Measurements from ENCODE around the gene TRIM24.
A peak's percentile ranks its signal among the peaks of the same experiment; 100 is the strongest.

TRIM24 gene

DNA sequence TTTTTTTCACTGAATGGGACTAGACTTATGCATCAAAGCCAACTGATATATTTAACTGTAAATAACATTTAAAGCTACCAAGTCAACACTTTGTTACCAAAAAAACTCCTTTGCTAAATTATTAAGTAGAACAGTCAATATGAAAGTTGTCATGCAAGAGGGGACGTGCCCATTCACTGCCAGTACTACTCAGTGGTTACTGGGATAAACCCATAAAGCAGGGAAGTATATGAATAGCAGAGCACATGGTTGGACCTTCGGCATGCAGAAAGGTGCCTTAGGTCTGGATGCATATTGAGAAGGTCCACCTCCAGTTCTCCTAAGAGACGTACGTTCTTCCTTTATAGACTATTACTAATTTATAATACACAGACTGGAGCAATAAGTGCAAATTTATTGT is 121.0 kb downstream of the TRIM24 start:
- Mint-ChIP-seq H3K36me3 (ENCODE audit: insufficient read depth) (peaks cover 43% of the 10 kb centered on the region), H3K9me3 (no peaks in the 10 kb centered on the region), H3K27me3 (no peaks in the 10 kb centered on the region), H3K27ac (ENCODE audit: low read depth) (no peak overlapping the region), H3K4me3 (no peak overlapping the region), H3K4me1 (no peaks in the 10 kb centered on the region)
- no peak for ATAC-seq (replicated peaks; ENCODE audit: extremely low read depth, poor library complexity, severe bottlenecking)
- no peak for DNase-seq (ENCODE audit: low spot score in 2 of 2)

DNA sequence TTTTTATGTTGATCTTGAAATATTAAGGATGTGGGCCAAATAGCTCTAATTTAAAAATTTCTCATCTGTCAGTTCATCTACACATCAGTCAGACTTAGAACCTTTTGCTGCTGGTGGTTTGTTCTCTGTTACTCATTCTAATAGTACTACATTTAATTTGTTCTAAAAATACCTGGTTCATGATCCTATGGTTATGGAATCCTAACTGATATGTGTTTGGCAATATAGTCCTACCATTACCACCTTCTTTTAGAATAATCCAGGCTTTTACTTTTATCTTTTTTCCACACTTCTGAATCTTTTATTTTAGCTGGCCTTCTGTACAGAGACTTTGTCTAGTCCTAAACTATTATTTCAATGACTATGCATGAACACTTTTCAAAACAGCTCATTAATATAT is 124.2 kb downstream of the TRIM24 start:
- Mint-ChIP-seq H3K4me3 (no peak overlapping the region), H3K4me1 (no peaks in the 10 kb centered on the region), H3K36me3 (ENCODE audit: insufficient read depth) (peaks cover 35% of the 10 kb centered on the region), H3K9me3 (no peaks in the 10 kb centered on the region), H3K27me3 (no peaks in the 10 kb centered on the region), H3K27ac (ENCODE audit: low read depth) (no peak overlapping the region)
- ATAC-seq (replicated peaks; ENCODE audit: extremely low read depth, poor library complexity, severe bottlenecking) (no peak), DNase-seq (ENCODE audit: low spot score in 2 of 2) (no peak)

DNA sequence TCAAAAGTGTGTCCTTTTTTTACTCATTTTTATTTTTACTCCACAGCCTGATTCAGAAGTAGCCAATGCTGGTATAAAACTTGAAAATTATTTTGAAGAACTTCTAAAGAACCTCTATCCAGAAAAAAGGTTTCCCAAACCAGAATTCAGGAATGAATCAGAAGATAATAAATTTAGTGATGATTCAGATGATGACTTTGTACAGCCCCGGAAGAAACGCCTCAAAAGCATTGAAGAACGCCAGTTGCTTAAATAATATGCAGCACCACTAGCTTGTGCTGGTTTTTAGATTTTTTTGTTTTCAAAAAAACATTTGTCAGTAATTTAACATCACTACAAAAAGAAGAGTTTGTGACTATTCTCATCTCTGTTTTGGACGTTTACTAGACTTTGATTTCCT is 124.6 kb downstream of the TRIM24 start:
- Mint-ChIP-seq H3K4me3 (no peak overlapping the region), H3K27ac (ENCODE audit: low read depth) (no peak overlapping the region), H3K36me3 (ENCODE audit: insufficient read depth) (peaks cover 32% of the 10 kb centered on the region), H3K27me3 (no peaks in the 10 kb centered on the region), H3K9me3 (no peaks in the 10 kb centered on the region), H3K4me1 (no peaks in the 10 kb centered on the region)
- no peak for ATAC-seq (replicated peaks; ENCODE audit: extremely low read depth, poor library complexity, severe bottlenecking)
- no peak for DNase-seq (ENCODE audit: low spot score in 2 of 2)

GRCh38 chr7:138585283-138585993 is 125.4 kb downstream of the TRIM24 start:
- H3K9me3 Mint-ChIP-seq, result no peaks in the 10 kb centered on the region
- H3K36me3 Mint-ChIP-seq (ENCODE audit: insufficient read depth), result peaks cover 30% of the 10 kb centered on the region
- DNase-seq (ENCODE audit: low spot score in 2 of 2) (no peak), ATAC-seq (replicated peaks; ENCODE audit: extremely low read depth, poor library complexity, severe bottlenecking) (no peak)
- H3K27me3 Mint-ChIP-seq, result no peaks in the 10 kb centered on the region
- H3K27ac Mint-ChIP-seq (ENCODE audit: low read depth), result no peak overlapping the region
- no peak overlapping the region for H3K4me3 Mint-ChIP-seq
- no peaks in the 10 kb centered on the region for H3K4me1 Mint-ChIP-seq

DNA sequence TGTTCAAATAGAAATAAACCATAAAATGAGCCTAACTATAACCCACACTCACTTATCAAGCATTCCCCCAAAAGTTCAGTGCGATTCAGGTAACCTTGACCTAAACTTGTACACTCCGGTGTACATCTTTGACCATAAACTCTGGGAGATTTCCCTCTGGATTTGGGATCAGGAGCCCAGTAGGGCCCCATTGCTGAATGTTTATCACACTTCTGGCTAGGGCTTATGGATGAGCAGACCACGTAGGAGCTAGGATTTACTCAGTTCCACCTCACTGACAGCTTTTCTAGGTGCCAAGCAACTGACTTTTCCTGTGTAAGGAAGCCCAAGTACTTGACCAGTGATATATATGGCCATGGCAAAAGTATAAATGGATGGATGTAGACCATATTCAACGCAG is 127.4 kb downstream of the TRIM24 start:
- Mint-ChIP-seq H3K4me1 (no peaks in the 10 kb centered on the region), H3K27me3 (no peaks in the 10 kb centered on the region), H3K36me3 (ENCODE audit: insufficient read depth) (peaks cover 23% of the 10 kb centered on the region), H3K27ac (ENCODE audit: low read depth) (no peak overlapping the region), H3K9me3 (no peaks in the 10 kb centered on the region), H3K4me3 (no peak overlapping the region)
- no peak for DNase-seq (ENCODE audit: low spot score in 2 of 2)
- no peak for ATAC-seq (replicated peaks; ENCODE audit: extremely low read depth, poor library complexity, severe bottlenecking)

GRCh38 chr7:138588986-138589385 is 128.9 kb downstream of the TRIM24 start:
- Mint-ChIP-seq H3K27me3 (no peaks in the 10 kb centered on the region), H3K36me3 (ENCODE audit: insufficient read depth) (peaks cover 14% of the 10 kb centered on the region), H3K27ac (ENCODE audit: low read depth) (no peak overlapping the region), H3K4me3 (no peak overlapping the region), H3K4me1 (no peaks in the 10 kb centered on the region), H3K9me3 (no peaks in the 10 kb centered on the region)
- no peak for DNase-seq (ENCODE audit: low spot score in 2 of 2)
- no peak for ATAC-seq (replicated peaks; ENCODE audit: extremely low read depth, poor library complexity, severe bottlenecking)

DNA sequence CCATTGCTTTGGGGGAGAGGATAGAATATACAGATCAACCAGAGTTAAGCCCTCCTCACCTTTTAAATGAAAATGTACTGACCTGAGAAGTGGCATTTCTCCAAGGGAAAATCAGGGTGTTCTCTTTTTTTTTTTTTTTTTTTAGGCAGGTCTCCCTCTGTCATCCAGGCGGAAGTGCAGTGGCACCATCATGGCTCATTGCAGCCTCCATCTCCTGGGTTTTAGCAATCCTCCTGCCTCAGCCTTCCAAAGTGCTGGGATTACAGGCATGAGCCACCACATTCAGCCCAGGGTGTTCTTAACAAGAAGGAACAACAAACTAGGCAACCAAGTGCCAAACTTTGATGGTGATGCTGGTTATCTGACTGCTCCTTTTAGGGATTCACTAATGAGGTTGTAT is 130.1 kb downstream of the TRIM24 start:
- Mint-ChIP-seq H3K36me3 (ENCODE audit: insufficient read depth) (peaks cover 9% of the 10 kb centered on the region), H3K4me3 (no peak overlapping the region), H3K4me1 (no peaks in the 10 kb centered on the region), H3K9me3 (no peaks in the 10 kb centered on the region), H3K27ac (ENCODE audit: low read depth) (no peak overlapping the region), H3K27me3 (no peaks in the 10 kb centered on the region)
- DNase-seq (ENCODE audit: low spot score in 2 of 2) (no peak), ATAC-seq (replicated peaks; ENCODE audit: extremely low read depth, poor library complexity, severe bottlenecking) (no peak)

DNA sequence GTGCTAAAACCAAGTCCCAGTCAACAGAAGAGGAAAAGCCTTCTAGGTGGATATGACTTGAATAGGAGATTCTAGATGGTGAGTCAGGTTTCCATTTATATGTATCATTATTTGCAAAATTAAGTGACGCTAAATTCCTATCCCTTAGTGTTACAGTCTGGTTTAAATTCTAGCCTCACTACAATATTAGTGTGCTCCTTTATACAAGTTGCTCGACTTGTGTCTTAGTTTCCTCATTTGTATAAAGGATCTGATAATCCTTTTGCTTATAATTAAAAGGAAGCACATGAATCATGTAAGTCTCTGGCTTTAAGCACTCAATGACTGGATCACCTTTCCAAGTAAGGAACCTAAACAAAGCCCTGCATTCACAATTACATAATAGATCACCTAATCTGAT is 135.4 kb downstream of the TRIM24 start:
- Mint-ChIP-seq H3K9me3 (no peaks in the 10 kb centered on the region), H3K4me1 (no peaks in the 10 kb centered on the region), H3K27me3 (peaks cover 22% of the 10 kb centered on the region), H3K27ac (ENCODE audit: low read depth) (no peak overlapping the region), H3K4me3 (no peak overlapping the region), H3K36me3 (ENCODE audit: insufficient read depth) (peaks cover 2% of the 10 kb centered on the region)
- DNase-seq (ENCODE audit: low spot score in 2 of 2), result no peak
- no peak for ATAC-seq (replicated peaks; ENCODE audit: extremely low read depth, poor library complexity, severe bottlenecking)

DNA sequence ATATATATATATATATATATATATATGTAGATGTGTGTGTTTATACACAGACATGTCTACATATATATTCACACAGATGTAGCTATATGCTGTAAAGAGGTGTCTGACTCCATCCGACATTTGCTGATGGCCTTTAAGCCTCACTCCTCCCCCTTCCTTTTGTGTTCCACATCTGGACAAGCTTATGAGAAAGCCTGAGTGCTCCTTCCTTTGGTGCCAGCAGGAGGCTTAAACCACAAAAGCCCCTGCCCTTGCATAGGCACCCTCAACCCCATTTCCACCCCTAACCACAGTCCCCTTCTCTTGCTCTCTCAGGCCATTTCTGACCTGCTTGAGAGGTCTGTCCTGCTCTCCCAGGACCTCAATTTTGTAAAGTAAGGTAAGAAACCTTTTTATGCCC is 142.4 kb downstream of the TRIM24 start:
- peaks cover 21% of the 10 kb centered on the region for H3K27me3 Mint-ChIP-seq
- ATAC-seq (replicated peaks; ENCODE audit: extremely low read depth, poor library complexity, severe bottlenecking) (no peak), DNase-seq (ENCODE audit: low spot score in 2 of 2) (no peak)
- no peaks in the 10 kb centered on the region for H3K9me3 Mint-ChIP-seq
- H3K36me3 Mint-ChIP-seq (ENCODE audit: insufficient read depth), result no peaks in the 10 kb centered on the region
- H3K4me3 Mint-ChIP-seq, result no peak overlapping the region
- H3K27ac Mint-ChIP-seq (ENCODE audit: low read depth), result no peak overlapping the region
- H3K4me1 Mint-ChIP-seq, result peaks cover 7% of the 10 kb centered on the region

DNA sequence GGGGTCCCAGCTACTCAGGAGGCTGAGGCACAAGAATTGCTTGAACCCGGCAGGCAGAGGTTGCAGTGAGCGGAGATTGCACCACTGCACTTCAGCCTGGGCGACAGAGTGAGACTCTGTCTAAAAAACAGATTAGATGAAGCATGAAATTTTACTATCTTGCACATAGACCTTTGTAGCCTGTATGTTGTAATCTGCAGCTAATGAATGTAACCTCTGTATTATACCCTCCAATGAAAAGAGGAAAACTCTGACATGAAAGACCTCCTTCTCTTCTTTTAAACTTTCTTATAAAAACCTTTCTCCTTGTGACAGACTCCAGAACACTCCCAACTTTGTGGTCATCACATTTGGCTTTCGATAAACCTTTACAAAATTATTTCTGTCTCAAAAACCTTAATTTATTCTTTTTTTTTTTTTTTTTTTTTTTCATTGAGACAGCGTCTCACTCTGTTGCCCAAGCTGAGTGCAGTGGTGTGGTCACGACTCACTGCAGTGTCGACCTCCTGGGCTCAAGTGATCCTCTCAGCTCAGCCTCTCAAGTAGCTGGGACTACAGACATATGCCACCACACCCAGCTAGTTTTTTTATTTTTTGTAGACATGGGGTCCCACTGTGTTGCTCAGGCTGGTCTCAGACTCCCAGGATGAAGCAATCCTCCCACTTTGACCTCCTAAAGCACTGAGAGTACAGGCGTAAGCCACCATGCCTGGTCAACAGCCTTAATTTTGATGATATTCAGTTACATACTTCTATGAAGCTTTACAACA is 143.7 kb downstream of the TRIM24 start:
- Mint-ChIP-seq H3K27ac (ENCODE audit: low read depth) (no peak overlapping the region), H3K36me3 (ENCODE audit: insufficient read depth) (no peaks in the 10 kb centered on the region), H3K27me3 (peaks cover 8% of the 10 kb centered on the region), H3K4me1 (peaks cover 15% of the 10 kb centered on the region), H3K9me3 (no peaks in the 10 kb centered on the region), H3K4me3 (no peak overlapping the region)
- DNase-seq (ENCODE audit: low spot score in 2 of 2) (no peak), ATAC-seq (replicated peaks; ENCODE audit: extremely low read depth, poor library complexity, severe bottlenecking) (no peak)

- ATAC-seq (replicated peaks; ENCODE audit: extremely low read depth, poor library complexity, severe bottlenecking) (no peak), DNase-seq (ENCODE audit: low spot score in 2 of 2) (no peak)
- H3K4me1 Mint-ChIP-seq, result peaks cover 15% of the 10 kb centered on the region
- no peak overlapping the region for H3K27ac Mint-ChIP-seq (ENCODE audit: low read depth)
- H3K4me3 Mint-ChIP-seq, result no peak overlapping the region
- H3K27me3 Mint-ChIP-seq, result no peaks in the 10 kb centered on the region
- H3K9me3 Mint-ChIP-seq, result no peaks in the 10 kb centered on the region
- no peaks in the 10 kb centered on the region for H3K36me3 Mint-ChIP-seq (ENCODE audit: insufficient read depth)
These were observed 146.2 kb downstream of the TRIM24 start for GRCh38 chr7:138606236-138606635.

- Mint-ChIP-seq H3K27ac (ENCODE audit: low read depth) (peak overlapping the region; percentile 8), H3K36me3 (ENCODE audit: insufficient read depth) (no peaks in the 10 kb centered on the region), H3K4me3 (no peak overlapping the region), H3K4me1 (peaks cover 15% of the 10 kb centered on the region), H3K9me3 (no peaks in the 10 kb centered on the region), H3K27me3 (no peaks in the 10 kb centered on the region)
- ATAC-seq (replicated peaks; ENCODE audit: extremely low read depth, poor library complexity, severe bottlenecking) (no peak), DNase-seq (ENCODE audit: low spot score in 2 of 2) (no peak)
These were observed 147.4 kb downstream of the TRIM24 start for GRCh38 chr7:138607216-138608126.
